HEK293 (cell line): ENCODE results near the gene GARIN5A.
A peak's percentile ranks its signal among the peaks of the same experiment; 100 is the strongest.

Source experiments
- GLIS1 ChIP-seq: fragments of 450-650 bp; formaldehyde crosslinking; IDR thresholded peaks from 2 replicates; pipeline ENCODE4 v1.5.1; 2016; ENCODE audit warnings: missing biosample characterization, missing genetic modification characterization
- KLF17 ChIP-seq: fragments of 450-650 bp; formaldehyde crosslinking; IDR thresholded peaks from 2 replicates; pipeline ENCODE4 v1.5.1; 2016; ENCODE audit warnings: missing biosample characterization, missing genetic modification characterization
- KLF9 ChIP-seq: fragments of 450-650 bp; formaldehyde crosslinking; IDR thresholded peaks from 2 replicates; pipeline ENCODE4 v1.5.1; 2016; ENCODE audit warnings: missing biosample characterization, missing genetic modification characterization, low read depth
- MEIS1 ChIP-seq: sonication (generic); formaldehyde crosslinking; IDR thresholded peaks from 2 replicates; pipeline ENCODE4 v1.8.1; 2022; ENCODE audit warnings: missing genetic modification reagents, mild to moderate bottlenecking, borderline replicate concordance
- PRDM6 ChIP-seq: fragments of 450-650 bp; formaldehyde crosslinking; IDR thresholded peaks from 2 replicates; pipeline ENCODE4 v1.5.1; 2017; ENCODE audit warnings: missing biosample characterization, missing genetic modification characterization
- SCRT1 ChIP-seq: fragments of 450-650 bp; formaldehyde crosslinking; IDR thresholded peaks from 2 replicates; pipeline ENCODE4 v1.5.1; 2016; ENCODE audit warnings: missing biosample characterization, missing genetic modification characterization, borderline replicate concordance
- SCRT2 ChIP-seq: fragments of 450-650 bp; formaldehyde crosslinking; IDR thresholded peaks from 2 replicates; pipeline ENCODE4 v1.5.1; 2016; ENCODE audit warnings: missing biosample characterization, missing genetic modification characterization
- SP3 ChIP-seq: fragments of 450-650 bp; formaldehyde crosslinking; IDR thresholded peaks from 2 replicates; pipeline ENCODE4 v1.5.1; 2016; ENCODE audit warnings: missing biosample characterization, missing genetic modification characterization
- SP7 ChIP-seq: fragments of 450-650 bp; formaldehyde crosslinking; IDR thresholded peaks from 2 replicates; pipeline ENCODE4 v1.5.1; 2016; ENCODE audit warnings: missing biosample characterization, missing genetic modification characterization
- TCF7L2 ChIP-seq: IDR thresholded peaks from 2 replicates; pipeline ENCODE4 v1.6.1; 2011; ENCODE audit warnings: low read depth, mild to moderate bottlenecking, inconsistent platforms, low read length, moderate library complexity, borderline replicate concordance
- TSHZ1 ChIP-seq: fragments of 450-650 bp; formaldehyde crosslinking; IDR thresholded peaks from 2 replicates; pipeline ENCODE4 v1.5.1; 2016; ENCODE audit warnings: missing biosample characterization, missing genetic modification characterization, borderline replicate concordance
- ZBTB17 ChIP-seq: fragments of 450-650 bp; formaldehyde crosslinking; IDR thresholded peaks from 2 replicates; pipeline ENCODE4 v1.5.1; 2016; ENCODE audit warnings: missing biosample characterization, missing genetic modification characterization
- ZIC2 ChIP-seq: fragments of 450-650 bp; formaldehyde crosslinking; IDR thresholded peaks from 2 replicates; pipeline ENCODE4 v1.5.1; 2016; ENCODE audit warnings: missing biosample characterization, missing genetic modification characterization
- ZNF133 ChIP-seq: fragments of 450-650 bp; formaldehyde crosslinking; IDR thresholded peaks from 2 replicates; pipeline ENCODE4 v1.5.1; 2016; ENCODE audit warnings: missing biosample characterization, missing genetic modification characterization
- ZNF157 ChIP-seq: fragments of 450-650 bp; formaldehyde crosslinking; IDR thresholded peaks from 2 replicates; pipeline ENCODE4 v1.5.1; 2016; ENCODE audit warnings: missing biosample characterization, missing genetic modification characterization
- ZNF24 ChIP-seq: fragments of 450-650 bp; formaldehyde crosslinking; IDR thresholded peaks from 2 replicates; pipeline ENCODE4 v1.5.1; 2016; ENCODE audit warnings: missing biosample characterization, missing genetic modification characterization
- ZNF324 ChIP-seq: fragments of 450-650 bp; formaldehyde crosslinking; IDR thresholded peaks from 2 replicates; pipeline ENCODE4 v1.5.1; 2016; ENCODE audit warnings: missing biosample characterization, missing genetic modification characterization
- ZNF350 ChIP-seq: fragments of 450-650 bp; formaldehyde crosslinking; IDR thresholded peaks from 2 replicates; pipeline ENCODE4 v1.5.0; 2017; ENCODE audit warnings: missing biosample characterization, mild to moderate bottlenecking, missing genetic modification characterization
- ZNF354C ChIP-seq: fragments of 450-650 bp; formaldehyde crosslinking; IDR thresholded peaks from 2 replicates; pipeline ENCODE4 v1.5.1; 2016; ENCODE audit warnings: missing biosample characterization, missing genetic modification characterization, low read depth, borderline replicate concordance
- ZNF416 ChIP-seq: fragments of 450-650 bp; formaldehyde crosslinking; IDR thresholded peaks from 2 replicates; pipeline ENCODE4 v1.5.1; 2016; ENCODE audit warnings: missing biosample characterization, missing genetic modification characterization
- ZNF510 ChIP-seq: fragments of 450-650 bp; formaldehyde crosslinking; IDR thresholded peaks from 2 replicates; pipeline ENCODE4 v1.5.1; 2018; ENCODE audit warnings: mild to moderate bottlenecking, missing genetic modification characterization, missing biosample characterization; ENCODE audit not compliant: insufficient replicate concordance
- ZNF518A ChIP-seq: fragments of 450-650 bp; formaldehyde crosslinking; conservative IDR thresholded peaks from 2 replicates; pipeline ENCODE4 v1.5.1; 2016; ENCODE audit warnings: low read depth, missing biosample characterization, missing genetic modification characterization
- ZNF600 ChIP-seq: fragments of 450-650 bp; formaldehyde crosslinking; IDR thresholded peaks from 2 replicates; pipeline ENCODE4 v1.5.1; 2016; ENCODE audit warnings: missing biosample characterization, missing genetic modification characterization
- ZNF610 ChIP-seq: fragments of 450-650 bp; formaldehyde crosslinking; IDR thresholded peaks from 2 replicates; pipeline ENCODE4 v1.5.1; 2016; ENCODE audit warnings: missing biosample characterization, missing genetic modification characterization, borderline replicate concordance
- ZNF639 ChIP-seq: fragments of 450-650 bp; formaldehyde crosslinking; IDR thresholded peaks from 2 replicates; pipeline ENCODE4 v1.5.1; 2016; ENCODE audit warnings: missing biosample characterization, missing genetic modification characterization
- ZNF664 ChIP-seq: fragments of 450-650 bp; formaldehyde crosslinking; IDR thresholded peaks from 2 replicates; pipeline ENCODE4 v1.5.1; 2016; ENCODE audit warnings: missing biosample characterization, missing genetic modification characterization
- ZNF670 ChIP-seq: fragments of 450-650 bp; formaldehyde crosslinking; IDR thresholded peaks from 2 replicates; pipeline ENCODE4 v1.5.1; 2016; ENCODE audit warnings: missing biosample characterization, missing genetic modification characterization, low read depth
- ZNF768 ChIP-seq: fragments of 450-650 bp; formaldehyde crosslinking; IDR thresholded peaks from 2 replicates; pipeline ENCODE4 v1.5.1; 2018; ENCODE audit warnings: missing biosample characterization, mild to moderate bottlenecking, missing genetic modification characterization

The GARIN5A gene

GRCh38 chr19:50492303-50493052, 15.8 kb upstream of the GARIN5A start (continued):
- TF ChIP-seq ZNF133, result no peak
- no peak for TF ChIP-seq ZNF416 (tag by site-specific recombination)
- no peak for TF ChIP-seq ZNF670 (tag by site-specific recombination)
- no peak for TF ChIP-seq ZNF350 (tag by site-specific recombination)
- peak; percentile 76 for TF ChIP-seq GLIS1
- TF ChIP-seq KLF9 (tag by site-specific recombination), result no peak
- no peak for TF ChIP-seq ZNF24
- peak; percentile 63 for TF ChIP-seq KLF17 (tag by site-specific recombination)
- TF ChIP-seq SCRT2 (tag by site-specific recombination), result no peak
- no peak for TF ChIP-seq ZNF354C (tag by site-specific recombination)
- TF ChIP-seq SP3 (tag by site-specific recombination), result peak; percentile 45
- 0 out of 2 replicates have a peak, but pooled peaks have one; percentile 11 for TF ChIP-seq ZNF600 (tag by site-specific recombination)
- no peak for TF ChIP-seq ZBTB17 (tag by site-specific recombination)
- no peak for TF ChIP-seq ZNF639
- TF ChIP-seq TSHZ1 (tag by site-specific recombination), result no peak
- TF ChIP-seq ZNF324, result no peak
- TF ChIP-seq ZIC2 (tag by site-specific recombination), result peak; percentile 45
- peak; percentile 11; the same call in 1 of the 2 replicates for TF ChIP-seq SP7 (tag by site-specific recombination)
- TF ChIP-seq ZNF510 (tag by site-specific recombination), result no peak
- no peak for TF ChIP-seq SCRT1
- TF ChIP-seq PRDM6 (tag by site-specific recombination), result no peak
- TF ChIP-seq ZNF664 (tag by site-specific recombination), result no peak
- TF ChIP-seq ZNF518A, result no peak
- no peak for TF ChIP-seq ZNF610 (tag by site-specific recombination)
- no peak for TF ChIP-seq MEIS1
- no peak for TF ChIP-seq ZNF768 (tag by site-specific recombination)
- no peak for TF ChIP-seq TCF7L2
- TF ChIP-seq ZNF157 (tag by site-specific recombination), result no peak
